ENCODE results near the gene SETD1B.
A peak's percentile ranks its signal among the peaks of the same experiment; 100 is the strongest.

SETD1B gene

DNA sequence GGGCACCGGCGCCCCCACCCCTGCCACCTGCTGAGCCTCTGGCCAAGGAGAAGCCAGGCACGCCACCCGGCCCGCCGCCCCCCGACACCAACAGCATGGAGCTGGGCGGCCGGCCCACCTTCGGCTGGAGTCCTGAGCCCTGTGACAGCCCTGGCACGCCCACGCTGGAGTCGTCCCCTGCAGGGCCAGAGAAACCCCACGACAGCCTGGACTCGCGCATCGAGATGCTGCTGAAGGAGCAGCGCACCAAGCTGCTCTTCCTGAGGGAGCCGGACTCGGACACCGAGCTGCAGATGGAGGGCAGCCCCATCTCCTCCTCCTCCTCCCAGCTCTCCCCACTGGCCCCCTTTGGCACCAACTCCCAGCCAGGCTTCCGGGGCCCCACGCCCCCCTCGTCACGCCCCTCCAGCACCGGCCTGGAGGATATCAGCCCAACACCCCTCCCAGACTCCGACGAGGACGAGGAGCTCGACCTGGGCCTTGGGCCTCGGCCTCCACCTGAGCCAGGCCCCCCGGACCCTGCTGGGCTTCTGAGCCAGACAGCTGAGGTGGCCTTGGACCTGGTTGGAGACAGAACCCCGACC, 6.5 kb downstream of the SETD1B start:
- no peak for DNase-seq

DNA sequence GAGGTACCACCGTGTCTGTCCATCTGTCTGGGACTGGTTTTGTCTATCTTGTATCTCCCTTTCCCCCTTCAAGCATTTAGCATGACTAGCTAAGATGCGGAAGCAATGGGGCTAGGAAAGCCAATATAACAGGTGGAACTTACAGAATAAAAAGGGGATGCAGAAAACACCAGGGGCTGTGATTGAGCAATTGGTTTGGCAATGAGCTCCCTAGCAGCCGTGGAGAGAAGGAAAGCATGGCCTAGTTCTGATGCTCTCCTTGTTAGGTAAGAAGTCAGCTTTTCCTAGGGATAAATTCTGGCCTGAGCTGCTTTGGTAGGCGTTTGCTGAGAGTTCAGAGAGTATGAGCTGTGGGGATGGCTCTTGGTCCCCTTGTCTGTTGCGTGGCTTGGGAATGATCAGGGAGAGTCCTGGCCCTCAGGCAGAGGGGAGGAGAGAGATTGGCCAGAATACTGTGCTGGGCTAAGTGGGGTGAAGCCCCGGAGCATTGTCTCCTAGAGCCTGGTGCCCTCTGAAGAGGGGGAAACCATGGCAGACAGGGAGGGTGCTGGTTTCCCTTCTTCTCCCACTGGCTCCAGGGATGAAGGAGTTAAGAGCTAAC, 7.1 kb downstream of the SETD1B start:
- DNase-seq: no peak

DNA sequence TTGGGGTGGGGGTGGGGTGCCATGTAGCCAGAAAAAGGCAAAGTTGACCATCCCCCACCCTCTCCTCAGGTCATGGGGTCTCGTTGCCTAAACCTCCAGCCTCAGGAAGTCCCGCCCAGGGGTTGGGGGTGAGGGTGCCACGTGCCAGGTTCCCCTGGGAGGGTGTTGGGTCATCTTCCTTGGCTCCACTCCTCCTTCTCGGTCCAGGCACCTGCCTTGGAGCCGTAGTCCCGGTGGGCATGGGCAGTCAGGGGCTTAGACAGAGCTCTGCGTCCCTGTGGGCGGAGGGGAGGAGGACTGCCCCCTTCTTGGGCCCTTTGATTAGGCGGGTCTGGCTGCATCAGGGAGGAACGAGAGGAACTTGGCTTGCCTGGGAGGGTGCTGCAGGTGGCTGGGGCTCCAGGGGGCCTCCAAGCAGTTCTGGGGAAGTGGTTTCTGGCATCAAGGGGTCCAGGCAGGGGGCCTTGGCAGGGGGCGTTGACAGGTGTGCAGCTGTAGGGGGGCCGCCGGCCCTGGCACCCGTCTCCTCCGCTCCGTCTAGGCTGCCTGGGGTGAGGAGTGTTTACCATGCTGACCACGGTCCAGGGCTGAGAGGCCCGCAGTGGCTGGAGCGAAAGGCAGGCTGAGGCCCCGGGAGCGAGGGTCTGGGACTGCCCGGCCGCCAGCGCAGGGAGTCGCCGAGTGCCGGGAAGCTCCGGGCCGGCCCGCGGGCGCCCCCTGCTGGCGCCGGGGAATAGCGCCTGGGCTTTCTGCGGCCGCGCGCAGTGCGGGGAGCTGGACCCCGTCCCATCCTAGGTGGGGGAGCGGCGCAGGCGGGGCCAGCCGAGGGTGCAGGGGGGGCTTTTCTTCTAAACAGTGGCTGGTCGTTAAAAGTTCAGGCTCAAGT, 7.9 kb downstream of the SETD1B start:
- DNase-seq: peak; percentile 60

DNA sequence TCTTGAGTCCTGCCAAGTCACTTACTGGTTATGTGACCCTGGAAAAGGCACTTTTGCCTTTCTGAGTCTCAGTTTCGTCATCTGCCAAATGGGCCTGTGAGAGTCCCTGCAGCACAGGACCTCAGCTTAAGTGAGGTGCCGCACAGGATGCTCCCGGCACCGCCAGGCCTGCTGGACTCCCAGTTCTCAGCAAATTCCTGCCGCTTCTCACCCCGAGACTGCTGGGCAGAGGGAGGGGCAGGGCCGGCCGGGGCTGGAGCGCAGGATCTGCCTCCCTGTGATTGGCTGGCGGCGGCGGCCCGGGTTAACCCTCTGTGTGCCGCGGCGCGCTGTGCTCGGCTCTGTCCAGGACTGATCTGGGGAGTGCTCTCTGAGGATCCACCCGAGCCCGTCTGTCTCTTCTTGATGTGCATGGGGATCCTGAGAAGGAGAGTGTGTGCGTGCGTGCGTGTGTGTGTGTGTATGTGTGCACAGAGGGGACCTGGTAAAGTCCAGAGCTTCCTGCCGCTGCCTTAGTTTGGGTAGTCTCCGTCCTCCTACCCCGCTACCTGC, 8.6 kb downstream of the SETD1B start:
- peak; percentile 85 for DNase-seq

DNA sequence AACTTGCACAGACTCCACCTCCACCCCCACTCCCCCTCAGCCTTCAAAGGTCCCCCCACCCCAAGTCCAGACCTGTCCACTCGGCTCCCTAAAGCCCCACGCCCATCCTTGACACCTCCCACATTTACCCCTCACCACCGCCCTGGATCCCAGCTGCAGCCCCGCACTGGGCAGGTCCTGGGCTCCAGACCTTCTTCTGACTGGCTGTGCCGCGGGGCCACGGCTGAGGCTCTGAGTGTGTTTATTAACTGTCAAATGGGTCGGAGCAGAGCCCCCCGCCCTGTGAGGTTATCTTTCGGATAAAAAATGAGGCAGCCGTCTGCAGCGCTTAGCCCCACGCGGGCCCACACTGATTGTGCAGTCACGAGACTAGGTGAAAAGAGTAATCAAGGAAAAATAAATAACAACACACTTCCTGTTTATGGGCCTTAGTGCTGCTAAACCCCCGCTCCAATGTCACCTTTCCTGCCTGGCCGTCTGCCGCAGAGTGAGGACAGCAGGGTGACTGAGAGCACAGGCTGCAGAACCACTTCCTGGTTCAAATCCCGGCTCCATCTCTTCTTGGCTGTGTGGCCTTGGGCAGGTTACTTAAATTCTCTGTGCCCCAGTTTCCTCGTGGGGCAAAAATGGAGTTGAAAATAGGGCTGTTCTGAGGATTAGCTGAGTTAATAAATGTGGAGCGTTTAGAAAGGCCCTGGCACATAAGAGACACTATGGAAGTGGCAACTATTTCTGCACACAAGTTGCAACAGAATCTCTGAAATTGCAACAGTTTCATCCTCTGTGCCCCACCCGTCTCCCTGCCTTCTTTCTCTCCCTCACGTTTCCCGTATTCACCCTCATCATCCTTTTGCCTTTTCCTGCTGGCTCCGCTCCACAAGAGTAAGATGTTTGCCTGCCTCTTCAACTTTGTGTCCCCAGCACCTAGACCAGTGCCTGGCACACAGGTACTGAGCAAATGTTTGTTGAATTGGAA, 9.4 kb downstream of the SETD1B start:
- no peak for DNase-seq

DNA sequence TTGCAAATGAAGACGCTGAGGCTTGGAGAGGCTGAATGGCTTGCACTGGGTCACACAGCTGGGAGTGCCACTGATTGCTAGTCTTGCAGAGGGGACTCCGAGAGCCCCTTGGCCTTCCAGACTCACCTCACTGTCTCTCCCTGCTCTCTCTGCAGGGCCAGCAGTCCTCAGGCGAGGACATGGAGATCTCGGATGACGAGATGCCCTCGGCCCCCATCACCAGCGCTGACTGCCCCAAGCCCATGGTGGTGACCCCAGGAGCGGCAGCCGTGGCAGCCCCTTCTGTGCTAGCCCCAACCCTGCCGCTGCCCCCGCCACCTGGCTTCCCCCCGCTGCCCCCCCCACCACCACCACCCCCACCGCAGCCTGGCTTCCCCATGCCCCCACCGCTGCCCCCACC, 10.1 kb downstream of the SETD1B start:
- DNase-seq: no peak

DNA sequence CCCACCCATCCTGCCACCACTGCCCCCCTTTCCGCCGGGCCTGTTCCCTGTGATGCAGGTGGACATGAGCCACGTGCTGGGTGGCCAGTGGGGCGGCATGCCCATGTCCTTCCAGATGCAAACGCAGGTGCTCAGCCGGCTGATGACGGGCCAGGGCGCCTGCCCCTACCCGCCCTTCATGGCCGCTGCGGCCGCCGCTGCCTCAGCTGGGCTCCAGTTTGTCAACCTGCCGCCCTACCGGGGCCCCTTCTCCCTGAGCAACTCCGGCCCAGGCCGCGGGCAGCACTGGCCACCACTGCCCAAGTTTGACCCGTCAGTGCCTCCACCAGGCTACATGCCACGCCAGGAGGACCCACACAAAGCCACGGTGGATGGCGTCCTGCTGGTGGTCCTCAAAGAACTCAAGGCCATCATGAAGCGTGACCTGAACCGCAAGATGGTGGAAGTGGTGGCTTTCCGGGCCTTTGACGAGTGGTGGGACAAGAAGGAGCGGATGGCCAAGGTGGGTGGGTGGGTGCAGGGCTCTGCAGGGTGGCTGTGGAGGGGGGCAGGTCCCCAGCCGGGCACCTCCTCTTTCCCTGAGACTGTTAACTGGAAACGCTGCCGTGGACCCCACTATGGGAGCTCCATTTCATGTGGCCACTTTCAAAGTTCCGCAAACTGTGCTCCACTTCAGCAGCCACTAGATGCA, 10.8 kb downstream of the SETD1B start:
- DNase-seq: no peak

DNA sequence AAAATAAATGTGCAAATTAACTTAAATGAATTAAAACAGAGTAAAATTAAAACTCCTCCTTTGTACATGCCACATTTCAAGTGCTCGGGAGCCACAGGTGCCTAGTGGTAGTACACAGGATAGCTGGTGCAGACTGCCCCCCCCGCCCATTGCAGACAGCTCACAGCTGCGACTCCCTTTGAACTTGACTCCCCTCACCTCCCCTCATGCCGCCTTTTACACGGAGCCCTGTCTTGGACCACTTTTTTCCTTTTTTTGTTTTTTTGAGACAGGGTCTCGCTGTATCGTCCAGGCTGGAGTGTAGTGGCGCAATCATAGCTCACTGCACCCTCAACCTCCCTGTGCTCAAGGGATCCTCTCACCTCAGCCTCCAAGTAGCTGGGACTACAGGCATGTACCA, 11.5 kb downstream of the SETD1B start:
- DNase-seq: no peak

DNA sequence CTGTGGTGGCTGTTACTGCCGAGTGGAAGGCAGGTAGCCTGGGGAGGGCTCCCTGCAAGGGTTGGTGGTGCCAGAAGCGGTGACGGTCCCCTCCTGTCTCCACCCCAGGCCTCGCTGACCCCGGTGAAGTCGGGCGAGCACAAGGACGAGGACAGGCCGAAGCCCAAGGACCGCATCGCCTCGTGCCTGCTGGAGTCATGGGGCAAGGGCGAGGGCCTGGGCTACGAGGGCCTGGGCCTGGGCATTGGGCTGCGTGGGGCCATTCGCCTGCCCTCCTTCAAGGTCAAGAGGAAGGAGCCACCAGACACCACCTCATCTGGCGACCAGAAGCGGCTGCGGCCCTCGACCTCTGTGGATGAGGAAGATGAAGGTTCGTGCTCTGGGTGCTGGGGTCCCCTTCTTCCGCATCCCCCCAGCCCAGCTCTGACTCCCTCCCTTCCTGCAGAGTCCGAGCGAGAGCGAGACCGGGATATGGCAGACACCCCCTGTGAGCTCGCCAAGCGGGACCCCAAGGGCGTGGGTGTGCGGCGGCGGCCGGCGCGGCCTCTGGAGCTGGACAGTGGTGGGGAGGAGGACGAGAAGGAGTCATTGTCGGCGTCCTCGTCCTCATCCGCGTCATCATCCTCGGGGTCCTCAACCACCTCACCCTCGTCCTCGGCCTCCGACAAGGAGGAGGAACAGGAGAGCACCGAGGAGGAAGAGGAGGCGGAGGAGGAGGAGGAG, 13.3 kb downstream of the SETD1B start:
- DNase-seq: no peak

DNA sequence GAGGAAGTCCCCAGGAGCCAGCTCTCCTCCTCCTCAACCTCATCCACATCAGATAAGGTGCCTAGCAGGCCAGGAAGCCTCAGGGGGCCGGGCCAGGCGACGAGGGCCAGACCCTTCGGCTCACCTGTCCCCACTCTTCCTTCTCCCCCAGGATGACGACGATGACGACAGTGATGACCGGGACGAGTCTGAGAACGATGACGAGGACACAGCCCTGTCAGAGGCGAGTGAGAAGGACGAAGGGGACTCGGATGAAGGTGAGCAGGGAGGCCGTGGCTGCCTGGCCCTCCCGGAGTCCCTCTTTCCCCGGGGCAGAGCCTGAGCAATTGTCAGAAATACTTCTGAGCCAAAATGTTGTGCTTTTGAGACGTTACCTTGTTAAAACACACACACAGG, 13.8 kb downstream of the SETD1B start:
- no peak for DNase-seq

DNA sequence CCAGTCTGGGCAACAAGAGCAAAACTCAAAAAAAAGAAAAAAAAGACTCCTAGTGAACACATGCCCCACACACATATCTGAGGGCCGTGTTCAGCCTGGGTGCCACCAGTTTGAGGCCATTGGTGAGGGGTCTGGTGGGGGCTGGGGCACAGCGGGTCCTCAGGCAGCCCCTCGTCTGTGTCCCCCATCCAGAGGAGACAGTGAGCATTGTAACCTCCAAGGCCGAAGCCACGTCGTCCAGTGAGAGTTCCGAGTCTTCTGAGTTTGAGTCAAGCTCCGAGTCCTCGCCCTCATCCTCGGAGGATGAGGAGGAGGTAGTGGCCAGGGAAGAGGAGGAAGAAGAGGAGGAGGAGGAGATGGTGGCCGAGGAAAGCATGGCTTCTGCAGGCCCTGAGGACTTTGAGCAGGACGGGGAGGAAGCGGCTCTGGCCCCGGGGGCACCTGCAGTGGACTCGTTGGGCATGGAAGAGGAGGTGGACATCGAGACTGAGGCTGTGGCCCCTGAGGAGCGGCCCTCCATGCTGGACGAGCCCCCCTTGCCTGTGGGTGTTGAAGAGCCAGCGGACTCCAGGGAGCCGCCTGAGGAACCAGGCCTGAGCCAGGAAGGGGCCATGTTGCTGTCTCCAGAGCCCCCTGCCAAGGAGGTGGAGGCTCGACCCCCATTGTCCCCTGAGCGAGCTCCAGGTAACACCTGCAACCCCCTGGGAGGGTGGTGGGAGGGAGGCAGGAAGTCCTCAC, 15.6 kb downstream of the SETD1B start:
- DNase-seq: no peak

DNA sequence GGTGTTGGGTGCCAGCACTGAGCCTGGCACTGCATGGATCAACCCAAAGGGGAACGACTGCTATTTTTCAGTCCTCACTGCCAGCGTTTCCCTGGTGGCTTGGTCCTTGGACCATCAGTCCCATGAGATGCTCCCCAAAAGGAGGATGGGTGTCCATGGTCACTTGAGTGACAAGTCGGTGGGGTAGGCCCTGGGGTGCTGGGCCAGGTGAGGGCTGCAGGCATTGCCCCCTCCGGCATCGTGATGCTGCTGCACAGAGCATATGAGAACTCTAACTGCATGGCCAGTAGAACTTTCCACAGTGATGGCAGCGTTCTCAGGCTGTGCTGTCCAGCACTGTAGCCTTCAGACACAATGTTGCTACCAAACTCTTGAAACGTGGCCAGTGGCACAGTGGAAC, 16.2 kb downstream of the SETD1B start:
- no peak for DNase-seq

DNA sequence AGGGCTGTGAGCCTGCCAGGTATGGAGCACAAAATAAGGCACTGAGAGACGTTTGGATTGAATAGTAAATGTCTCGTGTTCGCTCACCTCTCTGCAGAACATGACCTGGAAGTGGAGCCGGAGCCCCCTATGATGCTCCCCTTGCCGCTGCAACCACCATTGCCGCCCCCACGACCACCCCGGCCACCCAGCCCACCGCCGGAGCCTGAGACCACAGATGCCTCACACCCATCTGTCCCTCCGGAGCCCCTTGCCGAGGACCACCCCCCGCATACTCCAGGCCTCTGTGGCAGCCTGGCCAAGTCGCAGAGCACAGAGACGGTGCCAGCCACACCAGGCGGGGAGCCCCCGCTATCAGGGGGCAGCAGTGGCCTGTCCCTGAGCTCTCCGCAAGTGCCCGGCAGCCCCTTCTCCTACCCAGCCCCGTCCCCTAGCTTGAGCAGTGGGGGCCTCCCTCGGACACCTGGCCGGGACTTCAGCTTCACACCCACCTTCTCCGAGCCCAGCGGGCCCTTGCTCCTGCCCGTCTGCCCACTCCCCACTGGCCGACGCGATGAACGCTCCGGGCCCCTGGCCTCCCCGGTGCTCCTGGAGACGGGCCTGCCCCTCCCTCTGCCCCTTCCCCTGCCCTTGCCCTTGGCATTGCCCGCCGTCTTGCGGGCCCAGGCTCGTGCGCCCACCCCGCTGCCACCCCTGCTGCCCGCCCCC, 18.7 kb downstream of the SETD1B start:
- DNase-seq: no peak

DNA sequence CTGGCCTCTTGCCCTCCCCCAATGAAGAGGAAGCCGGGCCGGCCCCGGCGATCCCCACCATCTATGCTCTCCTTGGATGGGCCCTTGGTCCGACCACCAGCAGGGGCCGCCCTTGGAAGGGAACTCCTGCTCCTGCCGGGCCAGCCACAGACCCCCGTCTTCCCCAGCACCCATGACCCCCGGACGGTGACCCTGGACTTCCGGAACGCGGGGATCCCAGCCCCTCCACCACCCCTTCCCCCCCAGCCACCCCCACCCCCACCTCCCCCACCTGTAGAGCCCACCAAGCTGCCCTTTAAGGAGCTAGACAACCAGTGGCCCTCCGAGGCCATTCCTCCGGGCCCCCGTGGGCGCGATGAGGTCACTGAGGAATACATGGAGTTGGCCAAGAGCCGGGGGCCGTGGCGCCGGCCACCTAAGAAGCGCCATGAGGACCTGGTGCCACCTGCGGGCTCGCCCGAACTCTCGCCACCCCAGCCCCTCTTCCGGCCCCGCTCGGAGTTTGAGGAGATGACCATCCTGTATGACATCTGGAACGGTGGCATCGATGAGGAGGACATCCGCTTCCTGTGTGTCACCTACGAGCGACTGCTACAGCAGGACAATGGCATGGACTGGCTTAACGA, 19.4 kb downstream of the SETD1B start:
- no peak for DNase-seq

DNA sequence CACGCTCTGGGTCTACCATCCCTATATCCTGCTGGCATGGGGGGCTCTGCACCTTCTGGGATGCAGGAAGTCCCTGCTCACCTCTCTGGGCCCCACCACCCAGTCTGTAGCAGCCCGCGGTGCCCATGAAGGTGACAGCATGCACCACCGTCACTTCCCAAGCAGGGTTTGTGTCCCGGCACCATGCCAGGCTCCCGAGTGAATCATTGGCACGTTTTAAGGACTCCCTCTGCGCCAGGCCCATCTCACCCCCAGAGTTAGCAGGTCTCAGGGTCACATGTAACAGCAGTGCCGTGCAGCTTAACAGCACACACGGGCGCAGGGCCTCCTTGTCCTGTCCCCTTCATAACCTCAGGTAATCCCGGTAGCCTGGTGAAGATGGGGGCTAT, 19.9 kb downstream of the SETD1B start:
- no peak for DNase-seq

DNA sequence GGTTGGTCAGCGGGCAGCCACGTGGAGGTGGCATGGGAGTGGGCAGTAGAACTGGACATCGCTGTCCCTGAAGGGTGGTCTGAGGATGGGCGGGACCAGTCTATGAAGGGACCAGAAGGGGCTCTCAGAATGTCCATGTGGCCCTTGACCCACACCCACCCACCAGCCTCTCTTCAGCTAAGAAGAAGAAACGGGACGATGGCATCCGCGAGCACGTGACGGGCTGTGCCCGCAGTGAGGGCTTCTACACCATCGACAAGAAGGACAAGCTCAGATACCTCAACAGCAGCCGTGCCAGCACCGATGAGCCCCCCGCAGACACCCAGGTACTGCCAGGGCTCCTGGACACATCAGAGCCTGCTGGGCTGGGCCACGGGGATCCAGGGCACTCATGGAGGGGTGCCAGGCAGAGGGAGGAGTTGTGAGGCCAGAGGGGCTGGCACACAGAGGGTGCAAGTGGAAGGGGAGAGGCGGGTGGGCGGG, 21.3 kb downstream of the SETD1B start:
- no peak for DNase-seq

DNA sequence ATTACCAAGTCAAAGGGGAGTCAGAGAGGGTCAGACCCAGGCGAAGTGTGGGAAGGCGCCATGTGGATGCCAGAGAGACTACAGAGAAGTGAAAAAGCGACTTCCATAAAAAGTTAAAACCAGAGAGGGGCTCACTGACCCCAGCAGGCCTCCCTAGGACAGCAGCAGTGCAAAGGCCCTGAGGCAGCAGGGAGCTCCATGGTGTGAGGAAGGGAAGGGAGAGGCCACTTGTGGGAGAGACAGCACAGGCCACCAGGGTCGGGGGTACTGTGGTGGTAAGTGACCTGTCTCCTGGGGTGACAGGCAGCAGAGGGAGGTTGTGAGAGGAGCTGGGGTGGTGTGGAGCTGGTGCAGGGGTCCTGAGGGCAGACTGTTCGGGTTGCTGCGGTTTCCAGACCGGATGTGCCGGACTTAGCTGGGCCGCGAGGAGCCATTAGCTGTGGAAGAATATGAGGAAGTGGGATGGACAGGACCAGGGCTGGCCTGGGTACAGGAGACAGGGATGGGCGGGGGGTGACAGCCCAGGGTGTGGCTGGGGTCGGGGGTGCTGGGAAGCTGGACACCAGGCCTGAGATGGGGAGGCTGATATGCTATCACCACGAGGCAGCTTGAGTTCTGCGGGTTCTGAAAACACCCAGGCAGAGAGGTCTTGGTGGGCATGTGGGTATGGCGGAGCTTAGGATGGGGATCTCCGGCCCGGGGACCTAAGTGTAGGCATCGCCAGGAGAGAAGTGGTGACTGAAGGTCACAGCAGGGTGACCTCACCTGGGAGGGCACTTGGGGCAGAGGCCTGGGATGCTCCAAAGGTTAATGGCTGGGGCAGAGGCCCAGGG, 22.7 kb downstream of the SETD1B start:
- no peak for DNase-seq

DNA sequence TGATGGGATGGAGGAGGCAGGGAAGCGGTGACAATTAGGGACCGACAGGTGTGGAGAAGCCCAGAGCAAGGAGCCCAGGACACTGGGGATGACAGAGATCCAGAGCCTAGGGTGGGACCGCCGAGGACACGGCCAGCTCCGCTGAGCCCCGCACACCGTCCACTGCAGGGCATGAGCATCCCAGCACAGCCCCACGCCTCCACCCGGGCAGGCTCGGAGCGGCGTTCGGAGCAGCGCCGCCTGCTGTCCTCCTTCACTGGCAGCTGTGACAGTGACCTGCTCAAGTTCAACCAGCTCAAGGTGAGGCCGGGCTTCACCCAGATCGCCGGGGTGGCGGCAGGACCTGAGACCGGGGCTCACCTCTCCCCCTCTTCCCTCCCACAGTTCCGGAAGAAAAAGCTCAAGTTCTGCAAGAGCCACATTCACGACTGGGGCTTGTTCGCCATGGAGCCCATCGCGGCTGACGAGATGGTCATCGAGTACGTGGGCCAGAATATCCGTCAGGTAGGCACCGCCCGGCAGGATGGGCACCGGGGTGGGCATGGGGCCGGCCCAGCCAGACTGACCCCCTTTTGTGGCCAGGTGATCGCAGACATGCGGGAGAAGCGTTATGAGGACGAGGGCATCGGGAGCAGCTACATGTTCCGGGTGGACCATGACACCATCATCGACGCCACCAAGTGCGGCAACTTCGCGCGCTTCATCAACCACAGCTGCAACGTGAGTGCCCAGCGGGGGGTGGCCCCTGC, 23.7 kb downstream of the SETD1B start:
- DNase-seq: no peak

Measured in NCI-H2227 treated with DMSO at 0.1 percent for 48 hours (cell line).